OCI-LY1 (cell line): Measurements from ENCODE around the gene SLC2A10.

Source experiments
- H2AFZ ChIP-seq: fragments of 200-600 bp; sonication (generic), shearing (Covaris generic); 2 replicates; pipeline ENCODE4 v1.6.0; 2014; ENCODE audit warnings: antibody characterized with exemption, mild to moderate bottlenecking, low read length
- H3F3A ChIP-seq: fragments of 200-600 bp; sonication (generic), shearing (Covaris generic); 2 replicates; pipeline ENCODE4 v1.6.0; 2014; ENCODE audit warnings: mild to moderate bottlenecking, antibody characterized with exemption, low read length, moderate library complexity; ENCODE audit not compliant: insufficient read depth
- H3K27ac ChIP-seq: fragments of 200-600 bp; sonication (generic); 2 replicates; pipeline ENCODE4 v1.5.1; 2014; ENCODE audit warnings: low read length, mixed run types, mild to moderate bottlenecking, low read depth; ENCODE audit not compliant: poor library complexity, severe bottlenecking
- H3K27me3 ChIP-seq: fragments of 200-600 bp; sonication (generic); 2 replicates; pipeline ENCODE4 v1.6.0; 2014; ENCODE audit warnings: antibody characterized with exemption, mild to moderate bottlenecking, low read length, moderate library complexity; ENCODE audit not compliant: insufficient read depth
- H3K36me3 ChIP-seq: fragments of 200-600 bp; sonication (generic); 2 replicates; pipeline ENCODE4 v1.6.1; 2014; ENCODE audit warnings: mild to moderate bottlenecking, antibody characterized with exemption, low read length, moderate library complexity, mixed read lengths; ENCODE audit not compliant: insufficient read depth
- H3K4me1 ChIP-seq: fragments of 200-600 bp; sonication (generic); 2 replicates; pipeline ENCODE4 v1.5.1; 2014; ENCODE audit warnings: mild to moderate bottlenecking, low read length, moderate library complexity; ENCODE audit not compliant: insufficient read depth, severe bottlenecking
- H3K4me2 ChIP-seq: fragments of 200-600 bp; sonication (generic), shearing (Covaris generic); 2 replicates; pipeline ENCODE4 v1.6.1; 2014; ENCODE audit warnings: low read length
- H3K4me3 ChIP-seq: fragments of 200-600 bp; sonication (generic); 2 replicates; pipeline ENCODE4 v1.5.1; 2014; ENCODE audit warnings: low read length, low read depth, mild to moderate bottlenecking, mixed read lengths; ENCODE audit not compliant: poor library complexity, severe bottlenecking
- H3K79me2 ChIP-seq: fragments of 200-600 bp; shearing (Covaris generic); 2 replicates; pipeline ENCODE4 v1.6.1; 2016; ENCODE audit warnings: mixed run types, low read length, mixed read lengths; ENCODE audit not compliant: insufficient read depth
- H3K9ac ChIP-seq: fragments of 200-600 bp; sonication (generic), shearing (Covaris generic); 2 replicates; pipeline ENCODE4 v1.6.1; 2014; ENCODE audit warnings: mild to moderate bottlenecking, low read length, mixed read lengths
- H3K9me2 ChIP-seq: fragments of 200-600 bp; sonication (generic), shearing (Covaris generic); 2 replicates; pipeline ENCODE4 v1.6.1; 2014; ENCODE audit warnings: low read depth, mild to moderate bottlenecking, low read length, mixed read lengths
- H3K9me3 ChIP-seq: fragments of 200-600 bp; shearing (Covaris generic); 2 replicates; pipeline ENCODE4 v1.6.1; 2014; ENCODE audit warnings: low read length, mixed read lengths
- H4K20me1 ChIP-seq: fragments of 200-600 bp; sonication (generic), shearing (Covaris generic); 2 replicates; pipeline ENCODE4 v1.6.0; 2016; ENCODE audit warnings: mild to moderate bottlenecking, low read length; ENCODE audit not compliant: insufficient read depth
- CTCF ChIP-seq: fragments of 200-600 bp; sonication (generic), shearing (Covaris generic); IDR thresholded peaks from 2 replicates; pipeline ENCODE4 v1.5.1; 2017; ENCODE audit warnings: mild to moderate bottlenecking, antibody characterized with exemption, low read length, moderate library complexity, mixed read lengths
- EZH2 ChIP-seq: fragments of 200-600 bp; sonication (generic), shearing (Covaris generic); IDR thresholded peaks from 2 replicates; pipeline ENCODE4 v1.8.0; 2017; ENCODE audit warnings: borderline replicate concordance, mixed run types, mild to moderate bottlenecking, antibody characterized with exemption, low read length, moderate library complexity, mixed read lengths

The SLC2A10 gene

GRCh38 chr20:46755483-46756413, 46.3 kb downstream of the SLC2A10 start:
- Histone ChIP-seq H3K36me3 (no peaks in the 10 kb centered on the region), H3F3A (no peaks in the 10 kb centered on the region), H3K4me1 (no peaks in the 10 kb centered on the region), H4K20me1 (no peaks in the 10 kb centered on the region), H3K27me3 (no peaks in the 10 kb centered on the region), H3K9me2 (no peaks in the 10 kb centered on the region), H2AFZ (no peak overlapping the region), H3K4me2 (no peak overlapping the region), H3K9ac (no peak overlapping the region), H3K9me3 (no peaks in the 10 kb centered on the region), H3K79me2 (no peaks in the 10 kb centered on the region), H3K27ac (no peak overlapping the region), H3K4me3 (no peak overlapping the region)
- TF ChIP-seq CTCF, result no peak
- TF ChIP-seq EZH2, result no peak

- no peak overlapping the region for H2AFZ ChIP-seq
- H3K4me1 ChIP-seq, result no peaks in the 10 kb centered on the region
- TF ChIP-seq EZH2, result no peak
- no peak for TF ChIP-seq CTCF
These were observed 47.0 kb downstream of the SLC2A10 start for GRCh38 chr20:46756419-46756818.

GRCh38 chr20:46757135-46757534, 47.7 kb downstream of the SLC2A10 start:
- H3K27me3 ChIP-seq, result no peaks in the 10 kb centered on the region
- H3K27ac ChIP-seq, result no peak overlapping the region
- H3K9ac ChIP-seq, result no peak overlapping the region
- no peaks in the 10 kb centered on the region for H3K9me2 ChIP-seq
- H2AFZ ChIP-seq, result no peak overlapping the region
- no peak overlapping the region for H3K4me3 ChIP-seq
- H3K9me3 ChIP-seq, result no peaks in the 10 kb centered on the region
- no peak for TF ChIP-seq CTCF
- TF ChIP-seq EZH2, result no peak
- H3K4me1 ChIP-seq, result no peaks in the 10 kb centered on the region
- no peaks in the 10 kb centered on the region for H4K20me1 ChIP-seq
- no peaks in the 10 kb centered on the region for H3F3A ChIP-seq
- H3K4me2 ChIP-seq, result no peak overlapping the region
- H3K79me2 ChIP-seq, result no peaks in the 10 kb centered on the region
- H3K36me3 ChIP-seq, result no peaks in the 10 kb centered on the region

More at GRCh38 chr20:46756419-46756818, 47.0 kb downstream of the SLC2A10 start:
- no peaks in the 10 kb centered on the region for H3K9me2 ChIP-seq
- H3K4me2 ChIP-seq, result no peak overlapping the region
- no peaks in the 10 kb centered on the region for H3K9me3 ChIP-seq
- no peak overlapping the region for H3K27ac ChIP-seq
- H3K27me3 ChIP-seq, result no peaks in the 10 kb centered on the region
- no peaks in the 10 kb centered on the region for H3K36me3 ChIP-seq
- no peaks in the 10 kb centered on the region for H4K20me1 ChIP-seq
- no peaks in the 10 kb centered on the region for H3K79me2 ChIP-seq
- H3K4me3 ChIP-seq, result no peak overlapping the region
- H3K9ac ChIP-seq, result no peak overlapping the region
- H3F3A ChIP-seq, result no peaks in the 10 kb centered on the region
